ENCODE results near the gene FUT6.

GRCh38 chr19:5864725-5865486 is 25.4 kb upstream of the FUT6 start:
- TF ChIP-seq POLR2AphosphoS5 (IDR thresholded peaks at IDR 0.05) (no peak), CTCF (IDR thresholded peaks at IDR 0.05) (no peak), POLR2A (IDR thresholded peaks at IDR 0.05) (no peak)
